ENCODE results near the gene PHF10.

GRCh38 chr6:169726049-169726400 is 1.7 kb upstream of the PHF10 start:
- TF ChIP-seq CTCF (IDR thresholded peaks at IDR 0.05; ENCODE audit: insufficient read depth, low read length) (no peak), GABPA (IDR thresholded peaks at IDR 0.05; ENCODE audit: low read depth) (no peak), SPI1 (IDR thresholded peaks at IDR 0.05; ENCODE audit: borderline replicate concordance, low read depth) (no peak), POLR2AphosphoS5 (IDR thresholded peaks at IDR 0.05; ENCODE audit: low read depth) (no peak)
- TF ChIP-seq, protein P1, sequence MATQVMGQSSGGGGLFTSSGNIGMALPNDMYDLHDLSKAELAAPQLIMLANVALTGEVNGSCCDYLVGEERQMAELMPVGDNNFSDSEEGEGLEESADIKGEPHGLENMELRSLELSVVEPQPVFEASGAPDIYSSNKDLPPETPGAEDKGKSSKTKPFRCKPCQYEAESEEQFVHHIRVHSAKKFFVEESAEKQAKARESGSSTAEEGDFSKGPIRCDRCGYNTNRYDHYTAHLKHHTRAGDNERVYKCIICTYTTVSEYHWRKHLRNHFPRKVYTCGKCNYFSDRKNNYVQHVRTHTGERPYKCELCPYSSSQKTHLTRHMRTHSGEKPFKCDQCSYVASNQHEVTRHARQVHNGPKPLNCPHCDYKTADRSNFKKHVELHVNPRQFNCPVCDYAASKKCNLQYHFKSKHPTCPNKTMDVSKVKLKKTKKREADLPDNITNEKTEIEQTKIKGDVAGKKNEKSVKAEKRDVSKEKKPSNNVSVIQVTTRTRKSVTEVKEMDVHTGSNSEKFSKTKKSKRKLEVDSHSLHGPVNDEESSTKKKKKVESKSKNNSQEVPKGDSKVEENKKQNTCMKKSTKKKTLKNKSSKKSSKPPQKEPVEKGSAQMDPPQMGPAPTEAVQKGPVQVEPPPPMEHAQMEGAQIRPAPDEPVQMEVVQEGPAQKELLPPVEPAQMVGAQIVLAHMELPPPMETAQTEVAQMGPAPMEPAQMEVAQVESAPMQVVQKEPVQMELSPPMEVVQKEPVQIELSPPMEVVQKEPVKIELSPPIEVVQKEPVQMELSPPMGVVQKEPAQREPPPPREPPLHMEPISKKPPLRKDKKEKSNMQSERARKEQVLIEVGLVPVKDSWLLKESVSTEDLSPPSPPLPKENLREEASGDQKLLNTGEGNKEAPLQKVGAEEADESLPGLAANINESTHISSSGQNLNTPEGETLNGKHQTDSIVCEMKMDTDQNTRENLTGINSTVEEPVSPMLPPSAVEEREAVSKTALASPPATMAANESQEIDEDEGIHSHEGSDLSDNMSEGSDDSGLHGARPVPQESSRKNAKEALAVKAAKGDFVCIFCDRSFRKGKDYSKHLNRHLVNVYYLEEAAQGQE (IDR thresholded peaks at IDR 0.05; ENCODE audit: insufficient replicate concordance, low read depth) = no peak

Data from HL-60 (cell line).